HG02610 (cell line): Measurements from ENCODE around the gene MLLT6.

Experiments
- ATAC-seq: cut with Tn5 transposase; IDR thresholded peaks from one replicate; pipeline ENCODE4 v1.9.1; 2021; ENCODE audit warnings: mild to moderate bottlenecking, moderate library complexity; ENCODE audit not compliant: unreplicated experiment

Gene MLLT6

DNA sequence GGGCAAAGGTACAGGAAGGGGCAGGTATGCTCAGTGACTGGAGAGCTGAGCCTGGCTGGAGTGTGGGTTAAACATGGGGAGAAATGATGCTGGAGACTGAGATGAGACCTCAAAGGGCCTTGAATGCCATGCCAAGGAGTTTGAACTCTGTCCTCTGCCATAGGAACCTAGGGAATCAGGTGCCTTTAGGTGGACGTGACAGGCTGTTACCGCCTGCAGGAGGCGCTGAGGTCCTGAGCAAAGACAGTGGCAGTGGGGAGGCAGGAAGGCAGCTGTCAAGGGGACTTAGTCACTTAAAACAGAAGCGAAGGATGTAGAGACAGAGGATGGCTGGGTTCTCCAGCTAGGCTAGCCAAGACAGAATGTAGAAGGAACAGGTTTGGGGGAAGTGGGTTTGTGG is 56.5 kb downstream of the MLLT6 start:
- ATAC-seq, result no peak

DNA sequence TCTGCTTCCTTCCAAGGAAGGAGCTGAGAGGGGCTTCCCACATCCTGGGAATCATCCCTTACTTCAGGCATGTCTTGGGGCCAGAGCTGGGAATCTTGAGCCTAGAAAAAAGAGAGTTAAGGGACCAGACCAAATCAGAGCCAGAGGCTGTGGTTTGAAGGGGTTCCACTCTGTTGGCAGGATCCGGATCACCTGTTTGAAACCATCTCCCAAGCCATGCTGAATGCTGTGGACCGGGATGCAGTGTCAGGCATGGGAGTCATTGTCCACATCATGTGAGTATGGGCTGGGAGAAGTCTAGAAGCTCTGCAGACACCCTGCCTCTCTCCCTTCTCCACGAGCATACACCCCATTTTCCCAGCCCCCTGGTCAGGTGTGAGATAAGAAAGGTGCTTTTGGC is 57.2 kb downstream of the MLLT6 start:
- ATAC-seq, result no peak

DNA sequence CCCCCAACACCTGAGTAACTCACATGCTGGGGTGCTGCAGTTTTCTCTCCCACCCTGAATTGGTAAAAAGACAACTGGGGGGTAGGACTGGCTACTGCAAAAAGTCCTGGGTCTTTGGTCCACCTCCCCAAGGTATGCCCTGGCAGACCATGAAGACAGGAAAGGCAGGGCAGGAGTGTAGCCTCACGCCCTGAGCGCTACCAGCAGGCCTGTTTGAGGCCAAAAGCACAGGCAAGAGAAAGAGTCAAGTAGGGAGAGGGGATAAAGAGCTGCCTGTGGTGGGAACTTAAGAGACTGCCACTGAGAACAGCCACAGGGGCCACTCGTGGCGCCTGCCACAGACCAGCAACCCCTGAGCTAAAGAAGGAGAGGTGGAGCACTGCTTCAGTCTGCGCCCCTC is 61.3 kb downstream of the MLLT6 start:
- no peak for ATAC-seq

DNA sequence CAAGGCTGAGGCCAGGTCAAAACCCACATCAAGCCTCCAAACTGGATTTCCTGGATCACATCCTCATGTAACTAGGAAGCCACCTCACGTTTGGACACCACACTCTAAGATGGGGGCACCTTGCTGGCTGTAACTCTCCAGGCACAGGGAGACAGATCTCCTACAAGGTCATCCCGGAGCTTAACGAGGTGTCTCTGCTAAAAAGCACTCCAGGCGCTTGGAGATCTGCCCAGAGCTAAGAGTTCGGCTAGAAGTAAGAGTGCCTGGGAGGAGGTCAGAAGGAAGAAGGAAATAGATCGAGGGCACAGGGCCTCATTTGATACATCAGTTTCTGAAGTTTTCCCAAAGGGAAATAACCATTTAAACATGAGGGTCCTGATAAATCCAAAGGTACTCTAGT is 63.3 kb downstream of the MLLT6 start:
- no peak for ATAC-seq

DNA sequence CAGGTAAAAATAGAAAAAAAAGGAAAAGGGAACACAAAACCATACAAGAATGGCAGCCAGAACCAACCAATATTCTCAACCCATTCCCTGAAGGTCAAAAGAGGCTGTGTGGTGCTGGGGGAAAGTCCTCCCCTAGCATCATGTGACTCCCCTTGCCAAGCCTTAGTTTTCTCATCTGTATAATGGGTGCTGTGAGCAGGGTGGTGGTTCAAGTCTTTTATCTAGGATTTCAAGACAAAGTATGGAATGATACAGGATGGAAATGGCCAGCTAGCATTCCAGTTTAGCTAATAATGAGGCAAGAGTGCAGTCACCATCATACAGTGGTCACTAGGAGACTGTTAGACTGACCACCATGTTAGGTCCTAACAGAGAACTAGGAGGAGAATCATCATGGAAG is 68.2 kb downstream of the MLLT6 start:
- no peak for ATAC-seq

DNA sequence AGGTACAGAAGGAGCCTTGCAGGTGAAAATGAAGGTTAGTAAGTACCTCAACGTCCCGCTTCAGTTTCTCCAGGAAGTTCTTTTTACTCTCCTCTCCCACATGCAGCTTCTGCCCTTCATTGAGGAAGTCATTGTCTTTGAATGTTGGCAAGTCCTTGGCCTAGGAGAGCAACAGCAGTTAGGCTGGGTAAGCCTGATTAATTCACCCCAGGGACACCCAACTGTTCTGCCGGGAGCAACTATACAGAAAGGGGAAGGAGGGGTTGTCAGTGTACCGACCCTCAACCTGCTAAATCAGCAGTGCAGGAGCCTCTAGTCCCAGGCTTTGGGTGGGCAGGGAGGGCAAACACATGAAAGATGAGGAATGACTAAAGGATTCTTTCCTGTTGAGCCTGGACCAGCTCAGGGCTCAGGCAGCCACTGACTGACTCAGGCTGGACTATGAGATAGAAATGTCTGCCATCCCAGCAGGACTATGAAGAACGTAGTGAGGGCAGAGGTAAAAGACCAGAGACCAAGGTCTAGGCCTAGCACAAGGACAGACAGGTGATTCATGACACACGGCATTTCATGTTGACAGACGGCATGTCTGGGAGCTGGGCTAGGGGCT is 72.7 kb downstream of the MLLT6 start:
- no peak for ATAC-seq
